DND-41 (cell line): Measurements from ENCODE around the gene DLGAP5.

Experiments
- ATAC-seq: fragments of 200-7000 bp; cut with Tn5 transposase; 3 replicates; pipeline ENCODE4 v1.9.1; 2021; ENCODE audit warnings: low read depth; ENCODE audit not compliant: insufficient read depth
- DNase-seq: peaks from one replicate; pipeline ENCODE4 v3.0.0-alpha.2; 2020
- H2AFZ ChIP-seq: 2 replicates; pipeline ENCODE4 v1.6.0; 2012; ENCODE audit warnings: low read depth, low read length
- H3K27ac ChIP-seq: 2 replicates; pipeline ENCODE4 v1.5.1; 2012; ENCODE audit warnings: low read length, inconsistent platforms
- H3K27me3 ChIP-seq: fragments of 200-600 bp; sonication (generic); 2 replicates; pipeline ENCODE4 v1.6.0; 2012; ENCODE audit warnings: low read length, mild to moderate bottlenecking, inconsistent platforms; ENCODE audit not compliant: insufficient read depth, poor library complexity
- H3K36me3 ChIP-seq: 2 replicates; pipeline ENCODE4 v1.5.1; 2012; ENCODE audit warnings: low read length, inconsistent platforms; ENCODE audit not compliant: insufficient read depth
- H3K4me1 ChIP-seq: 2 replicates; pipeline ENCODE4 v1.5.1; 2012; ENCODE audit warnings: mild to moderate bottlenecking, low read length; ENCODE audit not compliant: insufficient read depth
- H3K4me2 ChIP-seq: 2 replicates; pipeline ENCODE4 v1.6.0; 2012; ENCODE audit warnings: mild to moderate bottlenecking, moderate library complexity, low read length, inconsistent platforms; ENCODE audit not compliant: insufficient read depth
- H3K4me3 ChIP-seq, 2 experiments: fragments of 200-600 bp in 1 of 2; shearing (Covaris generic) in 1 of 2; 2 replicates each; pipeline ENCODE4 v1.5.1; 2012 to 2016; ENCODE audit warnings: inconsistent platforms in 2 of 2, low read length in 2 of 2, mild to moderate bottlenecking in 2 of 2, low read depth in 1 of 2, moderate library complexity in 1 of 2
- H3K79me2 ChIP-seq: 2 replicates; pipeline ENCODE4 v1.6.0; 2012; ENCODE audit warnings: low read length, inconsistent platforms; ENCODE audit not compliant: insufficient read depth
- H3K9ac ChIP-seq: 2 replicates; pipeline ENCODE4 v1.6.0; 2012; ENCODE audit warnings: low read depth, mild to moderate bottlenecking, inconsistent platforms, low read length, moderate library complexity
- H3K9me3 ChIP-seq: 2 replicates; pipeline ENCODE4 v1.5.1; 2012; ENCODE audit warnings: low read length, moderate library complexity, mild to moderate bottlenecking, inconsistent platforms; ENCODE audit not compliant: insufficient read depth, severe bottlenecking
- H4K20me1 ChIP-seq: 2 replicates; pipeline ENCODE4 v1.6.0; 2012; ENCODE audit warnings: low read length; ENCODE audit not compliant: insufficient read depth
- CTCF ChIP-seq: IDR thresholded peaks from 2 replicates; pipeline ENCODE4 v1.5.1; 2012; ENCODE audit warnings: borderline replicate concordance, low read length, moderate library complexity, mild to moderate bottlenecking; ENCODE audit not compliant: poor library complexity, severe bottlenecking; ENCODE audit errors: extremely low read depth
- EZH2 ChIP-seq: IDR thresholded peaks from 3 replicates; pipeline ENCODE4 v1.6.1; 2012; ENCODE audit warnings: borderline replicate concordance, low read depth, mild to moderate bottlenecking, moderate library complexity, low read length, inconsistent platforms; ENCODE audit not compliant: severe bottlenecking

The DLGAP5 gene

GRCh38 chr14:55223364-55223763 lies 32.0 kb upstream of the DLGAP5 start:
- H3K27ac ChIP-seq, result no peak overlapping the region
- no peak overlapping the region for H3K4me2 ChIP-seq
- no peak overlapping the region for H3K9ac ChIP-seq
- ATAC-seq (no peak), DNase-seq (no peak)
- no peaks in the 10 kb centered on the region for H3K79me2 ChIP-seq
- no peak overlapping the region for H2AFZ ChIP-seq
- H3K9me3 ChIP-seq, result peaks cover 4% of the 10 kb centered on the region
- no peaks in the 10 kb centered on the region for H4K20me1 ChIP-seq
- no peaks in the 10 kb centered on the region for H3K4me1 ChIP-seq
- TF ChIP-seq CTCF, result no peak
- TF ChIP-seq EZH2, result no peak
- no peaks in the 10 kb centered on the region for H3K36me3 ChIP-seq
- H3K4me3 ChIP-seq, result no peak overlapping the region
- peaks cover 7% of the 10 kb centered on the region for H3K27me3 ChIP-seq

- Histone ChIP-seq H3K4me2 (no peak overlapping the region), H3K79me2 (no peaks in the 10 kb centered on the region), H3K9ac (no peak overlapping the region), H3K27me3 (peaks cover 7% of the 10 kb centered on the region), H3K27ac (no peak overlapping the region), H3K4me3 (no peak overlapping the region), H3K4me1 (no peaks in the 10 kb centered on the region), H4K20me1 (no peaks in the 10 kb centered on the region), H3K36me3 (no peaks in the 10 kb centered on the region), H2AFZ (no peak overlapping the region), H3K9me3 (peaks cover 4% of the 10 kb centered on the region)
- ATAC-seq, result no peak
- no peak for DNase-seq
- TF ChIP-seq CTCF (no peak), EZH2 (no peak)
Observed at GRCh38 chr14:55221968-55222367, 30.6 kb upstream of the DLGAP5 start.

- no peak for DNase-seq
Observed at GRCh38 chr14:55221186-55221585, 29.8 kb upstream of the DLGAP5 start.

More at GRCh38 chr14:55221186-55221585, 29.8 kb upstream of the DLGAP5 start:
- TF ChIP-seq EZH2 (no peak), CTCF (no peak)
- no peaks in the 10 kb centered on the region for H3K36me3 ChIP-seq
- no peaks in the 10 kb centered on the region for H3K79me2 ChIP-seq
- H3K27ac ChIP-seq, result no peak overlapping the region
- peaks cover 7% of the 10 kb centered on the region for H3K27me3 ChIP-seq
- H2AFZ ChIP-seq, result no peak overlapping the region
- peaks cover 2% of the 10 kb centered on the region for H3K9me3 ChIP-seq
- H3K9ac ChIP-seq, result no peak overlapping the region
- H3K4me1 ChIP-seq, result no peaks in the 10 kb centered on the region
- H3K4me2 ChIP-seq, result no peak overlapping the region
- H3K4me3 ChIP-seq, result no peak overlapping the region
- no peaks in the 10 kb centered on the region for H4K20me1 ChIP-seq
- no peak for ATAC-seq
